ENCODE results near the gene WDR91. TPM values are rescaled to one million over a fixed set of nuclear protein-coding genes. Genes with fewer than 3 reads are reported as not detected.

The WDR91 gene
- total RNA-seq, 1 experiment from 2014 or later = 8.4 TPM

DNA sequence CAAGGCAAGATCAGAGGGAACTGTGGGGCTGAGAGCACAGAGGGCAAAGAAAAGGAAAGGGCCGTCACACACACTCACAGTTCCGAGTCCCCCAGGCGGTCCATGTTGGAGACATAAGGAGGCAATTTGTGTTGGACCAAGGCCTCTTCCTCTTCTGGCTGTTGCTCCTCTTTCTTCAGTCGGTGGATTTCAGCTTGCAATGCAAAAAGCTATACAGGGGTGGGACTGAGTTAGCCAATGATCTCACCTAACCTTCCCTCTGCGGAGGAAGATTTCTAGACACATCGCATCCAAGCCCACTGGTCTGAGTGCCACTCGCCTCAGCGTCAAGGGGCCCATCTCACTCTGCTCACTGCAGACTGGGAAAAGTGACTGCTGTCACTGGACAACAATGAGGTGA, 5.5 kb downstream of the WDR91 start:
- Histone ChIP-seq H3K79me2 (ENCODE audit: low read depth) (no peaks in the 10 kb centered on the region), H4K20me1 (ENCODE audit: insufficient read depth) (no peaks in the 10 kb centered on the region), H2AFZ (no peak overlapping the region), H3F3A (ENCODE audit: insufficient read depth, low read depth) (no peaks in the 10 kb centered on the region), H3K9me2 (ENCODE audit: insufficient read depth) (no peaks in the 10 kb centered on the region), H3K36me3 (ENCODE audit: low read depth) (no peaks in the 10 kb centered on the region), H3K4me2 (no peak overlapping the region), H3K9me3 (ENCODE audit: insufficient read depth, low read depth) (no peaks in the 10 kb centered on the region), H3K27me3 (ENCODE audit: insufficient read depth, low read depth) (no peaks in the 10 kb centered on the region), H3K27ac (no peak overlapping the region), H3K4me3 (no peak overlapping the region), H3K4me1 (replicated peaks; ENCODE audit: insufficient read depth) (no peaks in the 10 kb centered on the region; the same call in 1 of the 2 replicates)
- no peak for DNase-seq
- TF ChIP-seq, protein P1, sequence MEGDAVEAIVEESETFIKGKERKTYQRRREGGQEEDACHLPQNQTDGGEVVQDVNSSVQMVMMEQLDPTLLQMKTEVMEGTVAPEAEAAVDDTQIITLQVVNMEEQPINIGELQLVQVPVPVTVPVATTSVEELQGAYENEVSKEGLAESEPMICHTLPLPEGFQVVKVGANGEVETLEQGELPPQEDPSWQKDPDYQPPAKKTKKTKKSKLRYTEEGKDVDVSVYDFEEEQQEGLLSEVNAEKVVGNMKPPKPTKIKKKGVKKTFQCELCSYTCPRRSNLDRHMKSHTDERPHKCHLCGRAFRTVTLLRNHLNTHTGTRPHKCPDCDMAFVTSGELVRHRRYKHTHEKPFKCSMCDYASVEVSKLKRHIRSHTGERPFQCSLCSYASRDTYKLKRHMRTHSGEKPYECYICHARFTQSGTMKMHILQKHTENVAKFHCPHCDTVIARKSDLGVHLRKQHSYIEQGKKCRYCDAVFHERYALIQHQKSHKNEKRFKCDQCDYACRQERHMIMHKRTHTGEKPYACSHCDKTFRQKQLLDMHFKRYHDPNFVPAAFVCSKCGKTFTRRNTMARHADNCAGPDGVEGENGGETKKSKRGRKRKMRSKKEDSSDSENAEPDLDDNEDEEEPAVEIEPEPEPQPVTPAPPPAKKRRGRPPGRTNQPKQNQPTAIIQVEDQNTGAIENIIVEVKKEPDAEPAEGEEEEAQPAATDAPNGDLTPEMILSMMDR (conservative IDR thresholded peaks at IDR 0.05) = no peak
- TF ChIP-seq EZH2 (IDR thresholded peaks at IDR 0.05; ENCODE audit: low read depth) = no peak
- intact Hi-C loops (cut with micrococcal nuclease; ENCODE audit: unreplicated experiment) = no loop called here
- CTCF ChIA-PET = interaction anchor here (0.7 to 0.9 kb wide), 2 partner anchors 189 to 393 kb away, joined by 7 to 8 read pairs; no protein-coding TSS in a partner anchor
- BruUV-seq (replicated peaks) = no TSS peak
- POLR2A ChIA-PET (ENCODE audit: unreplicated experiment) = no interaction called here

DNA sequence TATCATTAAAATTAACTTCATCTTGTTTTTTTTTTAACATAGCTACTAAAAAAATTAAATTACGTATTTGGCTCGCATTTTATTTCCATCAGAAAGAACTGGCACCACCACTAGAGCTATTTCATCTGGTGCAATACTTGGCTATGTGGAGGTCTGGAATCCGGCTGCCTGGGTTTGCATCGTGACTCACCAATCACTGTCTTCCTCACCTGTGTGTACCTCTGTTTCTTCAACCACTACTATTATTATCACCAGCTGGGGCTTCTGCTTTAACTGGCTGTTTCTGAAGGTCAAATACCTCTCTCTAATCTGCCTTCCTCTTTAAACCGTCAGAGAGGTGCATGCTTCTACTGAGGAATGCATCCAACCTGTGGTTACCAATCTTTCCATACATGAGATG, 6.5 kb downstream of the WDR91 start:
- no TSS peak for BruUV-seq (replicated peaks)

DNA sequence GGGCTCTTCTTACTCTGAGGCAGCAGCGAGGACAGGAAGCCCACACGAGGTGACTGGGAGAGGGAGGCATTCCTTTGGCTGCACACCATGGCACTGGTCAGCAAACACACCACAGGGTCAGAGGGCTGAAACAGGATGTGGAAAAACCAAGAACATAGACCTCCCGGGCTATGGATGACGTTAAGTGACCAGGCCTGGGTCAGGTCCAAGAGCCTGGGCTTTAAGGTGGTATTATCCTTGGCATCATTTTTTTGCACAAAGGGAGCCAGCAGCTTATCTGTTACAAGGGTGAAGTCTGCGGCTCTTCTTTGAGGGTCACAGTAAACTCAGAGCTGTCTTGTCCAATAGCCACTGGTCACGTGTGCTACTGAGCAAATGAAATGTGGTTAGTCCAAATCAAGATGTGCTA, 7.0 kb downstream of the WDR91 start:
- no TSS peak for BruUV-seq (replicated peaks)
- no peak for DNase-seq
- Histone ChIP-seq H3K9me3 (ENCODE audit: insufficient read depth, low read depth) (no peaks in the 10 kb centered on the region), H3K27ac (no peak overlapping the region), H3K9me2 (ENCODE audit: insufficient read depth) (no peaks in the 10 kb centered on the region), H2AFZ (no peak overlapping the region), H3K4me3 (no peak overlapping the region), H3K27me3 (ENCODE audit: insufficient read depth, low read depth) (no peaks in the 10 kb centered on the region), H3K79me2 (ENCODE audit: low read depth) (no peaks in the 10 kb centered on the region), H3K4me1 (replicated peaks; ENCODE audit: insufficient read depth) (no peaks in the 10 kb centered on the region), H3F3A (ENCODE audit: insufficient read depth, low read depth) (no peaks in the 10 kb centered on the region), H3K4me2 (no peak overlapping the region), H3K36me3 (ENCODE audit: low read depth) (no peaks in the 10 kb centered on the region), H4K20me1 (ENCODE audit: insufficient read depth) (no peaks in the 10 kb centered on the region)
- TF ChIP-seq, protein P1 (conservative IDR thresholded peaks at IDR 0.05) = no peak
- no peak for TF ChIP-seq EZH2 (IDR thresholded peaks at IDR 0.05; ENCODE audit: low read depth)
- ChIA-PET CTCF (no interaction called here), POLR2A (ENCODE audit: unreplicated experiment) (no interaction called here)
- intact Hi-C loops (cut with micrococcal nuclease; ENCODE audit: unreplicated experiment) = no loop called here

More for the DNA sequence above, 6.5 kb downstream of the WDR91 start:
- no peak for DNase-seq
- Histone ChIP-seq H3K79me2 (ENCODE audit: low read depth) (no peaks in the 10 kb centered on the region), H3K36me3 (ENCODE audit: low read depth) (no peaks in the 10 kb centered on the region), H2AFZ (no peak overlapping the region), H3K4me3 (no peak overlapping the region), H3K9me2 (ENCODE audit: insufficient read depth) (no peaks in the 10 kb centered on the region), H3K9me3 (ENCODE audit: insufficient read depth, low read depth) (no peaks in the 10 kb centered on the region), H3K27ac (no peak overlapping the region), H3K4me1 (replicated peaks; ENCODE audit: insufficient read depth) (no peaks in the 10 kb centered on the region), H3F3A (ENCODE audit: insufficient read depth, low read depth) (no peaks in the 10 kb centered on the region), H3K27me3 (ENCODE audit: insufficient read depth, low read depth) (no peaks in the 10 kb centered on the region), H4K20me1 (ENCODE audit: insufficient read depth) (no peaks in the 10 kb centered on the region), H3K4me2 (no peak overlapping the region)
- TF ChIP-seq, protein P1 (conservative IDR thresholded peaks at IDR 0.05) = no peak
- no peak for TF ChIP-seq EZH2 (IDR thresholded peaks at IDR 0.05; ENCODE audit: low read depth)
- CTCF ChIA-PET = no interaction called here
- intact Hi-C loops (cut with micrococcal nuclease; ENCODE audit: unreplicated experiment) = no loop called here
- POLR2A ChIA-PET (ENCODE audit: unreplicated experiment) = no interaction called here
